HepG2 (cell line): ENCODE data around the gene CALD1. TPM values are rescaled to one million over a fixed set of nuclear protein-coding genes. Genes with fewer than 3 reads are reported as not detected.
A peak's percentile ranks its signal among the peaks of the same experiment; 100 is the strongest.

Source experiments
- ATAC-seq: fragments of 200-7000 bp; cut with Tn5 transposase; 3 replicates; pipeline ENCODE4 v1.9.1; 2020; ENCODE audit warnings: mild to moderate bottlenecking, moderate library complexity
- BruUV-seq: library from RNA; stranded (reverse); fragments of 400-500 nt; replicated peaks from 2 replicates; lab custom pipeline; 2021; lab: Mats Ljungman, UMichigan
- CTCF ChIA-PET: fragments of 300-600 bp; formaldehyde crosslinking; extraction: SDS; loops from one replicate; lab custom pipeline; 2021; ENCODE audit warnings: low total read pairs, inconsistent platforms, low intra/inter-chr PET ratio; lab: Yijun Ruan, JAX
- POLR2A ChIA-PET: fragments of 350-600 bp; sonication (Branson Sonifier 250); formaldehyde crosslinking; loops from one replicate; lab custom pipeline; 2020; ENCODE audit warnings: antibody characterized with exemption, inconsistent platforms; lab: Yijun Ruan, JAX
- DNase-seq: peaks from one replicate; pipeline ENCODE4 v3.0.0-alpha.2; 2015; ENCODE audit warnings: low spot score
- FAIRE-seq: peaks from 3 replicates; lab custom pipeline; 2011; peaks lifted over from hg19 to GRCh38; lab: Jason Lieb, UNC
- H2AFZ ChIP-seq: one replicate; pipeline ENCODE4 v1.6.1; 2011; ENCODE audit warnings: low read length, inconsistent platforms
- H3K27ac ChIP-seq: fragments of 300-600 bp; 3 replicates; pipeline ENCODE4 v1.8.0; 2011; ENCODE audit warnings: mixed run types, mild to moderate bottlenecking, mixed read lengths, low read length, inconsistent platforms; ENCODE audit not compliant: insufficient read depth; ENCODE audit errors: extremely low read length
- H3K27me3 ChIP-seq, 2 experiments: fragments of 200-600 bp in 1 of 2; 2 replicates in 1 of 2; 3 replicates in 1 of 2; pipeline versions ENCODE4 v1.6.0 to v1.8.0; 2011; ENCODE audit warnings: low read length in 2 of 2, mild to moderate bottlenecking in 2 of 2, moderate library complexity in 2 of 2, inconsistent platforms in 1 of 2; ENCODE audit not compliant: insufficient read depth in 2 of 2, control insufficient read depth in 1 of 2
- H3K36me3 ChIP-seq, 2 experiments: fragments of 200-600 bp in 1 of 2; replicated peaks in 1 of 2; 2 replicates in 1 of 2; 3 replicates in 1 of 2; pipeline versions ENCODE4 v1.5.1 to v1.8.0; 2011; ENCODE audit warnings: low read length in 2 of 2, inconsistent platforms in 1 of 2; ENCODE audit not compliant: insufficient read depth in 2 of 2, control insufficient read depth in 1 of 2
- H3K4me1 ChIP-seq: 2 replicates; pipeline ENCODE4 v1.5.1; 2012; ENCODE audit warnings: low read length, inconsistent platforms; ENCODE audit not compliant: insufficient read depth
- H3K4me2 ChIP-seq: 2 replicates; pipeline ENCODE4 v1.6.0; 2011; ENCODE audit warnings: low read depth, low read length, inconsistent platforms
- H3K4me3 ChIP-seq, 3 experiments: fragments of 200-600 bp in 1 of 3; sonication (generic), shearing (Covaris generic) in 1 of 3; replicated peaks in 1 of 3; 2 replicates each; pipeline ENCODE4 v1.5.1; 2011 to 2016; ENCODE audit warnings: low read length in 3 of 3, inconsistent platforms in 2 of 3, low read depth in 2 of 3, mild to moderate bottlenecking in 2 of 3, control low read depth in 1 of 3, mixed read lengths in 1 of 3; ENCODE audit not compliant: insufficient read depth in 1 of 3
- H3K79me2 ChIP-seq: one replicate; pipeline ENCODE4 v1.6.1; 2011; ENCODE audit warnings: low read length, inconsistent platforms; ENCODE audit not compliant: insufficient read depth
- H3K9ac ChIP-seq: 2 replicates; pipeline ENCODE4 v1.6.0; 2011; ENCODE audit warnings: mild to moderate bottlenecking, low read depth, low read length, inconsistent platforms; ENCODE audit not compliant: insufficient read depth
- H3K9me3 ChIP-seq: 2 replicates; pipeline ENCODE4 v1.5.1; 2012; ENCODE audit warnings: mild to moderate bottlenecking, low read length
- H4K20me1 ChIP-seq: 2 replicates; pipeline ENCODE4 v1.6.0; 2011; ENCODE audit warnings: inconsistent platforms, mild to moderate bottlenecking, low read length, moderate library complexity; ENCODE audit not compliant: insufficient read depth
- AGO2 ChIP-seq: fragments of 200-400 bp; formaldehyde crosslinking; optimal IDR thresholded peaks from 2 replicates; pipeline ENCODE3; 2017; ENCODE audit warnings: mild to moderate bottlenecking, low read depth, low read length, moderate library complexity
- MXI1 ChIP-seq: IDR thresholded peaks from 3 replicates; pipeline ENCODE4 v1.6.1; 2012; ENCODE audit warnings: low read depth, low read length, inconsistent platforms, borderline replicate concordance
- NR1H2 ChIP-seq: sonication (generic); formaldehyde crosslinking; IDR thresholded peaks from 2 replicates; pipeline ENCODE4 v1.8.1; 2022; ENCODE audit warnings: low read depth, missing genetic modification reagents, borderline replicate concordance
- TBP ChIP-seq: sonication (generic); formaldehyde crosslinking; IDR thresholded peaks from 2 replicates; pipeline ENCODE4 v1.5.0; 2020; ENCODE audit warnings: missing genetic modification reagents
- ZNF629 ChIP-seq: sonication (generic); formaldehyde crosslinking; conservative IDR thresholded peaks from 2 replicates; pipeline ENCODE4 v1.5.0; 2020; ENCODE audit warnings: missing genetic modification reagents
- ZUFSP ChIP-seq: sonication (generic); formaldehyde crosslinking; IDR thresholded peaks from 2 replicates; pipeline ENCODE4 v1.9.0; 2021; ENCODE audit warnings: missing genetic modification reagents, mild to moderate bottlenecking, borderline replicate concordance
- WGBS: methylation state at CpG from one replicate; pipeline ENCODE4 v1.1.6; 2017; ENCODE audit warnings: low lambda C conversion rate; 5-methylcytosine and 5-hydroxymethylcytosine counted together
- in situ Hi-C: cut with HindIII; loops from 2 replicates; pipeline ENCODE4 v1.10.0; 2017; ENCODE audit warnings: low pct_unique_long_range_greater_than_20kb; ENCODE audit not compliant: extremely low pct_ligation_motif_present
- intact Hi-C: fragments of 100-400 bp; cut with micrococcal nuclease; formaldehyde crosslinking; loops from one replicate; pipeline ENCODE4 v1.10.0; 2022; ENCODE audit not compliant: unreplicated experiment
- polyA plus RNA-seq, 8 experiments: library from polyadenylated mRNA; depleted of rRNA in 3 of 8; stranded (reverse) in 7 of 8; unstranded in 1 of 8; fragments of >200 nt; fragmentation: Illumina TruSeq in 4 of 8; extraction: Trizol in 4 of 8; gene quantifications; 2 replicates each; pipeline versions ENCODE4 v1.2.1 to v1.2.3, GENCODE V29; 2011 to 2016; ENCODE audit warnings: low read depth in 4 of 8, missing spikeins in 1 of 8, mixed read lengths in 1 of 8; ENCODE audit not compliant: insufficient read depth in 1 of 8
- total RNA-seq, 5 experiments: library from RNA; depleted of rRNA; stranded (reverse); fragments of >200 nt; fragmentation: Illumina TruSeq; extraction: Trizol; gene quantifications; 2 replicates each; pipeline ENCODE4 v1.2.3, GENCODE V29; 2016; ENCODE audit warnings: low read depth in 1 of 5

CALD1 gene
- total and polyA plus RNA-seq, 2 of the 13 experiments (the other 11 are each of a cell fraction or from before 2014, with no cell fraction given): 53.0 to 112 TPM

DNA sequence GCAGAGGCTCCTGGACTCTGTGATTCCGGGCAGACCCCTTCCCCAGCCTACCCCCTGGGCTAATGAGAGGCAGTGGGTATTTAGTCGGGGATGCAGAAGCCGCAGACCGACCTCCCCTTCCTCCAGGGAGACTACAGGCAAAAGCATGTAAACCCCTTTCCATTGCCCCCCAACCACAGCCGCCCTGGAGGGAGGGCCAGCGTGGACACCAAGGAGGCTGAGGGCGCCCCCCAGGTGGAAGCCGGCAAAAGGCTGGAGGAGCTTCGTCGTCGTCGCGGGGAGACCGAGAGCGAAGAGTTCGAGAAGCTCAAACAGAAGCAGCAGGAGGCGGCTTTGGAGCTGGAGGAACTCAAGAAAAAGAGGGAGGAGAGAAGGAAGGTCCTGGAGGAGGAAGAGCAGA lies 167.9 kb downstream of the CALD1 start:
- WGBS: 97% methylated on average over 17 of the region's 17 CpGs
- CTCF ChIA-PET: no interaction called here
- no peak for TF ChIP-seq NR1H2 (CRISPR knock-in tag)
- no peak for TF ChIP-seq MXI1
- TF ChIP-seq ZUFSP (CRISPR knock-in tag): no peak
- peak; percentile 71 for TF ChIP-seq AGO2
- no peak for ATAC-seq
- H3K27me3 ChIP-seq: no peaks in the 10 kb centered on the region
- no peak overlapping the region for H3K4me3 ChIP-seq
- no peak overlapping the region for H3K4me2 ChIP-seq
- no peaks in the 10 kb centered on the region for H4K20me1 ChIP-seq
- H3K27ac ChIP-seq: no peak overlapping the region
- H3K9ac ChIP-seq: no peak overlapping the region
- H2AFZ ChIP-seq: no peak overlapping the region
- peaks cover 9 to 62% of the 10 kb centered on the region in 2 experiments for H3K36me3 ChIP-seq
- H3K4me1 ChIP-seq: peaks cover 32% of the 10 kb centered on the region
- POLR2A ChIA-PET: interaction anchor here (0.5 kb wide), 1 partner anchor 20 kb away, joined by 3 read pairs; no protein-coding TSS in a partner anchor
- FAIRE-seq: no peak
- H3K79me2 ChIP-seq: no peaks in the 10 kb centered on the region
- no peak for DNase-seq
- no TSS peak for BruUV-seq
- H3K9me3 ChIP-seq: no peaks in the 10 kb centered on the region
- in situ Hi-C loops: no loop called here
- intact Hi-C loops: loop anchor here (10.0 kb wide), 1 partner anchor 223 kb away; no protein-coding TSS in a partner anchor

DNA sequence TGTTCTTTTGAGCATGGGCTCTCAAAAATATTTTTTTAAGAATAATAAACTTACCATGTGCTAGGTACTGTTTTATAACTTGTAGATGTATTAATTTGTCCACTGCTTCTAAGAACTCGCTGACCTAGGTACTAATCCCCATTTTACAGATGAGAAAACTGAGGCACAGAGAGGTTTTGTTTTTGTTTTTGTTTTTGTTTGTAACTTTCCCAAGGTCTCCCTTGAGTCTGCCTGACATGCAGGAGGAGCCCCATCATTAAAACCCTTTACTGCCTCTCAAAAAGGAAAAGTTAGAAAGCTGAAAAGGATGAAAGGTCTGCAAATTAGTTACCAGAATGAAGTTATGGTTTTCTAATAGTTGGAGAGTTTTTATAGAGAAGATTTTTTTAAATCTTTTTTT lies 168.4 kb downstream of the CALD1 start:
- Histone ChIP-seq H3K79me2 (no peaks in the 10 kb centered on the region), H3K4me1 (peaks cover 27% of the 10 kb centered on the region), H3K27me3 (no peaks in the 10 kb centered on the region), H3K36me3 (peaks cover 9 to 65% of the 10 kb centered on the region in 2 experiments), H3K27ac (no peak overlapping the region), H2AFZ (no peak overlapping the region), H4K20me1 (no peaks in the 10 kb centered on the region), H3K9ac (no peak overlapping the region), H3K4me2 (no peak overlapping the region)
- FAIRE-seq (no peak), DNase-seq (no peak), ATAC-seq (no peak)
- in situ Hi-C loops: no loop called here
- POLR2A ChIA-PET: interaction anchor here (0.5 kb wide), 1 partner anchor 20 kb away, joined by 3 read pairs; no protein-coding TSS in a partner anchor
- BruUV-seq: no TSS peak
- 100% methylated on average over 1 of the region's 1 CpG for WGBS
- CTCF ChIA-PET: no interaction called here
- intact Hi-C loops: loop anchor here (10.0 kb wide), 1 partner anchor 223 kb away; no protein-coding TSS in a partner anchor
- TF ChIP-seq ZNF629 (CRISPR knock-in tag) (peak; percentile 80), TBP (CRISPR knock-in tag) (no peak)
- TF ChIP-seq, all 625 proteins: peak for 1
- no peak overlapping the region for H3K4me3 ChIP-seq
- H3K9me3 ChIP-seq: no peaks in the 10 kb centered on the region
